DOHH2 (cell line): Measurements from ENCODE around the gene KLHDC8B.

Experiments used
- EZH2phosphoT487 ChIP-seq: fragments of 200-600 bp; sonication (generic); IDR thresholded peaks from 2 replicates; pipeline ENCODE4 v1.6.1; 2017; ENCODE audit warnings: borderline replicate concordance, mild to moderate bottlenecking, antibody characterized with exemption, low read length, moderate library complexity, mixed read lengths
- TF ChIP-seq, protein P1 (sequence below): fragments of 200-600 bp; sonication (generic); IDR thresholded peaks from one replicate; pipeline ENCODE4 v1.5.1; 2014; ENCODE audit warnings: antibody characterized with exemption, mild to moderate bottlenecking, low read depth, low read length; ENCODE audit not compliant: poor library complexity, severe bottlenecking

DNA sequence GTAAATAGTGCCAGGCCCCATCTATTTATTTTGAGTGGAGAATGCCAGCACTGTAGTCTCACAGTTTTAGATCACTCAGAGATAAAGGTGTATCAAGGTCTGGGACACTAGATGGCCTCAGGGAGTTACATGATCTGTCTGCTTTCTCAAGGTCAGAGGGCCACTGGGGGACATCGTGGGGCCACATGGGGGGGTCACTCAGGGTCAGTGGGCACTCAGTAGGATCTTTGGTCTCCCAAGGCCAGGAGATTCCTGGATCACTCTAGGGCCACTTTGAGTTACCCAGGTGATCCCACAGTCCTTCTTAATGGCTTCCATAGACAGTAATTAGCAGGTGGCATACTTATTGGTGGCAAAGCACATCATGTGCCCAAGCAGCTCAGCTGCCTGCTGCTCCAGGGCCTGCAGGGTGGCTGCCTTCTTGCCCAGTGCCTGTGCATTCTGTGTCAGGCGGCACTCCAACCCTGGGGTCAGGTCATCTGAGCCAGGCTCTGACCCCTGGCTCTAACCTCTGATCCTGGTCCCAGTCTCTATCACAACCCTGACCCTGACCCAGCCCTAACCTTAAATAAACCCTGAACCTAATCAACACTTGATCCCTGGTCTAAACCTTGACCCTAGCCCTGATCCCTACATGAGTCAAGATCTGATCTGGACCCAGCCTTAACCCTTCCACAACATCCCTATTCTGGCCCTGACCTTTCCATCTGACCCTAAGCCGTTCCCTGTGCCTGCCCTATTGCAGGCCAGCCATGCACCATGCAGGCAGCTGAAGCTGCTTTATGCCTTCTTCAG is 36.7 kb upstream of the KLHDC8B start:
- TF ChIP-seq, protein P1, sequence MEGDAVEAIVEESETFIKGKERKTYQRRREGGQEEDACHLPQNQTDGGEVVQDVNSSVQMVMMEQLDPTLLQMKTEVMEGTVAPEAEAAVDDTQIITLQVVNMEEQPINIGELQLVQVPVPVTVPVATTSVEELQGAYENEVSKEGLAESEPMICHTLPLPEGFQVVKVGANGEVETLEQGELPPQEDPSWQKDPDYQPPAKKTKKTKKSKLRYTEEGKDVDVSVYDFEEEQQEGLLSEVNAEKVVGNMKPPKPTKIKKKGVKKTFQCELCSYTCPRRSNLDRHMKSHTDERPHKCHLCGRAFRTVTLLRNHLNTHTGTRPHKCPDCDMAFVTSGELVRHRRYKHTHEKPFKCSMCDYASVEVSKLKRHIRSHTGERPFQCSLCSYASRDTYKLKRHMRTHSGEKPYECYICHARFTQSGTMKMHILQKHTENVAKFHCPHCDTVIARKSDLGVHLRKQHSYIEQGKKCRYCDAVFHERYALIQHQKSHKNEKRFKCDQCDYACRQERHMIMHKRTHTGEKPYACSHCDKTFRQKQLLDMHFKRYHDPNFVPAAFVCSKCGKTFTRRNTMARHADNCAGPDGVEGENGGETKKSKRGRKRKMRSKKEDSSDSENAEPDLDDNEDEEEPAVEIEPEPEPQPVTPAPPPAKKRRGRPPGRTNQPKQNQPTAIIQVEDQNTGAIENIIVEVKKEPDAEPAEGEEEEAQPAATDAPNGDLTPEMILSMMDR, result no peak
- TF ChIP-seq EZH2phosphoT487, result no peak
